ENCODE measurements around the gene GPSM1. TPM values are rescaled to one million over a fixed set of nuclear protein-coding genes. Genes with fewer than 3 reads are reported as not detected.

The GPSM1 gene
- total RNA-seq, 1 donor from 2014 or later: 140 TPM

GRCh38 chr9:136338511-136338910, 11.2 kb downstream of the GPSM1 start:
- no peak for DNase-seq
- Mint-ChIP-seq H3K9me3 (ENCODE audit: unreplicated experiment) (no peaks in the 10 kb centered on the region), H3K4me3 (ENCODE audit: unreplicated experiment) (no peak overlapping the region), H3K4me1 (ENCODE audit: low read depth, unreplicated experiment) (no peaks in the 10 kb centered on the region), H3K36me3 (ENCODE audit: unreplicated experiment) (no peaks in the 10 kb centered on the region), H3K27ac (ENCODE audit: unreplicated experiment) (no peak overlapping the region), H3K27me3 (ENCODE audit: unreplicated experiment) (peaks cover 7% of the 10 kb centered on the region)
- TF ChIP-seq CTCF (IDR thresholded peaks at IDR 0.05; ENCODE audit: partially characterized antibody, unreplicated experiment): no peak

GRCh38 chr9:136339173-136339957, 12.0 kb downstream of the GPSM1 start:
- DNase-seq: peak; percentile 84
- H3K27ac Mint-ChIP-seq (ENCODE audit: unreplicated experiment): peak overlapping the region; percentile 55
- no peak overlapping the region for H3K4me3 Mint-ChIP-seq (ENCODE audit: unreplicated experiment)
- H3K4me1 Mint-ChIP-seq (ENCODE audit: low read depth, unreplicated experiment): no peaks in the 10 kb centered on the region
- H3K9me3 Mint-ChIP-seq (ENCODE audit: unreplicated experiment): no peaks in the 10 kb centered on the region
- H3K27me3 Mint-ChIP-seq (ENCODE audit: unreplicated experiment): peaks cover 10% of the 10 kb centered on the region
- H3K36me3 Mint-ChIP-seq (ENCODE audit: unreplicated experiment): no peaks in the 10 kb centered on the region
- peak; percentile 94 for TF ChIP-seq CTCF (IDR thresholded peaks at IDR 0.05; ENCODE audit: partially characterized antibody, unreplicated experiment)

GRCh38 chr9:136339958-136340310, 12.6 kb downstream of the GPSM1 start:
- H3K36me3 Mint-ChIP-seq (ENCODE audit: unreplicated experiment): no peaks in the 10 kb centered on the region
- H3K27me3 Mint-ChIP-seq (ENCODE audit: unreplicated experiment): peaks cover 13% of the 10 kb centered on the region
- no peaks in the 10 kb centered on the region for H3K4me1 Mint-ChIP-seq (ENCODE audit: low read depth, unreplicated experiment)
- no peak for TF ChIP-seq CTCF (IDR thresholded peaks at IDR 0.05; ENCODE audit: partially characterized antibody, unreplicated experiment)
- H3K4me3 Mint-ChIP-seq (ENCODE audit: unreplicated experiment): no peak overlapping the region
- H3K27ac Mint-ChIP-seq (ENCODE audit: unreplicated experiment): no peak overlapping the region
- no peaks in the 10 kb centered on the region for H3K9me3 Mint-ChIP-seq (ENCODE audit: unreplicated experiment)
- no peak for DNase-seq

- H3K27me3 Mint-ChIP-seq (ENCODE audit: unreplicated experiment): peaks cover 15% of the 10 kb centered on the region
- H3K4me1 Mint-ChIP-seq (ENCODE audit: low read depth, unreplicated experiment): no peaks in the 10 kb centered on the region
- TF ChIP-seq CTCF (IDR thresholded peaks at IDR 0.05; ENCODE audit: partially characterized antibody, unreplicated experiment): no peak
- H3K4me3 Mint-ChIP-seq (ENCODE audit: unreplicated experiment): no peak overlapping the region
- no peak for DNase-seq
- H3K9me3 Mint-ChIP-seq (ENCODE audit: unreplicated experiment): no peaks in the 10 kb centered on the region
- no peaks in the 10 kb centered on the region for H3K36me3 Mint-ChIP-seq (ENCODE audit: unreplicated experiment)
- no peak overlapping the region for H3K27ac Mint-ChIP-seq (ENCODE audit: unreplicated experiment)
These were observed 13.2 kb downstream of the GPSM1 start for GRCh38 chr9:136340356-136341041.
